OCI-LY1 (cell line): Measurements from ENCODE around the gene LMF1.

Experiments
- H2AFZ ChIP-seq: fragments of 200-600 bp; sonication (generic), shearing (Covaris generic); 2 replicates; pipeline ENCODE4 v1.6.0; 2014; ENCODE audit warnings: antibody characterized with exemption, mild to moderate bottlenecking, low read length
- H3F3A ChIP-seq: fragments of 200-600 bp; sonication (generic), shearing (Covaris generic); 2 replicates; pipeline ENCODE4 v1.6.0; 2014; ENCODE audit warnings: mild to moderate bottlenecking, antibody characterized with exemption, low read length, moderate library complexity; ENCODE audit not compliant: insufficient read depth
- H3K27ac ChIP-seq: fragments of 200-600 bp; sonication (generic); 2 replicates; pipeline ENCODE4 v1.5.1; 2014; ENCODE audit warnings: low read length, mixed run types, mild to moderate bottlenecking, low read depth; ENCODE audit not compliant: poor library complexity, severe bottlenecking
- H3K27me3 ChIP-seq: fragments of 200-600 bp; sonication (generic); 2 replicates; pipeline ENCODE4 v1.6.0; 2014; ENCODE audit warnings: antibody characterized with exemption, mild to moderate bottlenecking, low read length, moderate library complexity; ENCODE audit not compliant: insufficient read depth
- H3K36me3 ChIP-seq: fragments of 200-600 bp; sonication (generic); 2 replicates; pipeline ENCODE4 v1.6.1; 2014; ENCODE audit warnings: mild to moderate bottlenecking, antibody characterized with exemption, low read length, moderate library complexity, mixed read lengths; ENCODE audit not compliant: insufficient read depth
- H3K4me1 ChIP-seq: fragments of 200-600 bp; sonication (generic); 2 replicates; pipeline ENCODE4 v1.5.1; 2014; ENCODE audit warnings: mild to moderate bottlenecking, low read length, moderate library complexity; ENCODE audit not compliant: insufficient read depth, severe bottlenecking
- H3K4me2 ChIP-seq: fragments of 200-600 bp; sonication (generic), shearing (Covaris generic); 2 replicates; pipeline ENCODE4 v1.6.1; 2014; ENCODE audit warnings: low read length
- H3K4me3 ChIP-seq: fragments of 200-600 bp; sonication (generic); 2 replicates; pipeline ENCODE4 v1.5.1; 2014; ENCODE audit warnings: low read length, low read depth, mild to moderate bottlenecking, mixed read lengths; ENCODE audit not compliant: poor library complexity, severe bottlenecking
- H3K79me2 ChIP-seq: fragments of 200-600 bp; shearing (Covaris generic); 2 replicates; pipeline ENCODE4 v1.6.1; 2016; ENCODE audit warnings: mixed run types, low read length, mixed read lengths; ENCODE audit not compliant: insufficient read depth
- H3K9ac ChIP-seq: fragments of 200-600 bp; sonication (generic), shearing (Covaris generic); 2 replicates; pipeline ENCODE4 v1.6.1; 2014; ENCODE audit warnings: mild to moderate bottlenecking, low read length, mixed read lengths
- H3K9me2 ChIP-seq: fragments of 200-600 bp; sonication (generic), shearing (Covaris generic); 2 replicates; pipeline ENCODE4 v1.6.1; 2014; ENCODE audit warnings: low read depth, mild to moderate bottlenecking, low read length, mixed read lengths
- H3K9me3 ChIP-seq: fragments of 200-600 bp; shearing (Covaris generic); 2 replicates; pipeline ENCODE4 v1.6.1; 2014; ENCODE audit warnings: low read length, mixed read lengths
- H4K20me1 ChIP-seq: fragments of 200-600 bp; sonication (generic), shearing (Covaris generic); 2 replicates; pipeline ENCODE4 v1.6.0; 2016; ENCODE audit warnings: mild to moderate bottlenecking, low read length; ENCODE audit not compliant: insufficient read depth
- EZH2 ChIP-seq: fragments of 200-600 bp; sonication (generic), shearing (Covaris generic); IDR thresholded peaks from 2 replicates; pipeline ENCODE4 v1.8.0; 2017; ENCODE audit warnings: borderline replicate concordance, mixed run types, mild to moderate bottlenecking, antibody characterized with exemption, low read length, moderate library complexity, mixed read lengths
- TF ChIP-seq, protein P1 (sequence below): fragments of 200-600 bp; sonication (generic), shearing (Covaris generic); IDR thresholded peaks from 2 replicates; pipeline ENCODE4 v1.5.1; 2017; ENCODE audit warnings: mild to moderate bottlenecking, antibody characterized with exemption, low read length, moderate library complexity, mixed read lengths

The LMF1 gene

DNA sequence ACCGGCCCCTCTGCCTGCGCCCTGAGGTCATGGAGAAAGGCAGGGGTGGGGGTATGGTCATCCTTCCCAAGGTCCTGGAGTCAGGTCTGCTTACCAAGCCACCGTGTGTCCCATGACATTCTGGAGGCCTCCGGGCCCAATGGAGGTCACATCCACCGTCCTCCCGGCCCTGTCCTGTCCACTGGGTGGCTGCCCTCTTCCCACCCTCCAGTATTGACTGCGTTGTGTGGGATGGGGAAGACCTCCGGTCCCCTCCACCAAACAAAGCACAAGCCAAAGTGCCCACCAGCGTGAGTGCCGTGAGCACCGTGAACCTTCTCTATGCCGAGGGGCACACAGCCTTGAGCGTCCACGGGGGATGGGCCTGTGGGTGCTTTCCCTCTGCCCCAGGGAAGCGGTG lies 37.2 kb downstream of the LMF1 start:
- no peaks in the 10 kb centered on the region for H3K36me3 ChIP-seq
- no peak overlapping the region for H3K27ac ChIP-seq
- no peak for TF ChIP-seq EZH2
- TF ChIP-seq, protein P1, sequence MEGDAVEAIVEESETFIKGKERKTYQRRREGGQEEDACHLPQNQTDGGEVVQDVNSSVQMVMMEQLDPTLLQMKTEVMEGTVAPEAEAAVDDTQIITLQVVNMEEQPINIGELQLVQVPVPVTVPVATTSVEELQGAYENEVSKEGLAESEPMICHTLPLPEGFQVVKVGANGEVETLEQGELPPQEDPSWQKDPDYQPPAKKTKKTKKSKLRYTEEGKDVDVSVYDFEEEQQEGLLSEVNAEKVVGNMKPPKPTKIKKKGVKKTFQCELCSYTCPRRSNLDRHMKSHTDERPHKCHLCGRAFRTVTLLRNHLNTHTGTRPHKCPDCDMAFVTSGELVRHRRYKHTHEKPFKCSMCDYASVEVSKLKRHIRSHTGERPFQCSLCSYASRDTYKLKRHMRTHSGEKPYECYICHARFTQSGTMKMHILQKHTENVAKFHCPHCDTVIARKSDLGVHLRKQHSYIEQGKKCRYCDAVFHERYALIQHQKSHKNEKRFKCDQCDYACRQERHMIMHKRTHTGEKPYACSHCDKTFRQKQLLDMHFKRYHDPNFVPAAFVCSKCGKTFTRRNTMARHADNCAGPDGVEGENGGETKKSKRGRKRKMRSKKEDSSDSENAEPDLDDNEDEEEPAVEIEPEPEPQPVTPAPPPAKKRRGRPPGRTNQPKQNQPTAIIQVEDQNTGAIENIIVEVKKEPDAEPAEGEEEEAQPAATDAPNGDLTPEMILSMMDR, result no peak

GRCh38 chr16:932831-933330 lies 37.9 kb downstream of the LMF1 start:
- TF ChIP-seq, protein P1, result no peak
- TF ChIP-seq EZH2, result no peak
- no peaks in the 10 kb centered on the region for H4K20me1 ChIP-seq
- no peak overlapping the region for H3K27ac ChIP-seq
- H3K4me3 ChIP-seq, result no peak overlapping the region
- no peaks in the 10 kb centered on the region for H3F3A ChIP-seq
- H3K9ac ChIP-seq, result no peak overlapping the region
- no peaks in the 10 kb centered on the region for H3K9me3 ChIP-seq
- H3K4me1 ChIP-seq, result no peaks in the 10 kb centered on the region
- no peaks in the 10 kb centered on the region for H3K79me2 ChIP-seq
- H3K9me2 ChIP-seq, result no peaks in the 10 kb centered on the region
- no peaks in the 10 kb centered on the region for H3K27me3 ChIP-seq
- no peaks in the 10 kb centered on the region for H3K36me3 ChIP-seq
- H2AFZ ChIP-seq, result no peak overlapping the region
- no peak overlapping the region for H3K4me2 ChIP-seq

More for the DNA sequence above, 37.2 kb downstream of the LMF1 start:
- Histone ChIP-seq H3K9me3 (no peaks in the 10 kb centered on the region), H3K9ac (no peak overlapping the region), H3F3A (no peaks in the 10 kb centered on the region), H3K4me2 (no peak overlapping the region), H3K4me3 (no peak overlapping the region), H4K20me1 (no peaks in the 10 kb centered on the region), H3K9me2 (no peaks in the 10 kb centered on the region), H3K79me2 (no peaks in the 10 kb centered on the region), H2AFZ (no peak overlapping the region), H3K27me3 (no peaks in the 10 kb centered on the region), H3K4me1 (no peaks in the 10 kb centered on the region)

DNA sequence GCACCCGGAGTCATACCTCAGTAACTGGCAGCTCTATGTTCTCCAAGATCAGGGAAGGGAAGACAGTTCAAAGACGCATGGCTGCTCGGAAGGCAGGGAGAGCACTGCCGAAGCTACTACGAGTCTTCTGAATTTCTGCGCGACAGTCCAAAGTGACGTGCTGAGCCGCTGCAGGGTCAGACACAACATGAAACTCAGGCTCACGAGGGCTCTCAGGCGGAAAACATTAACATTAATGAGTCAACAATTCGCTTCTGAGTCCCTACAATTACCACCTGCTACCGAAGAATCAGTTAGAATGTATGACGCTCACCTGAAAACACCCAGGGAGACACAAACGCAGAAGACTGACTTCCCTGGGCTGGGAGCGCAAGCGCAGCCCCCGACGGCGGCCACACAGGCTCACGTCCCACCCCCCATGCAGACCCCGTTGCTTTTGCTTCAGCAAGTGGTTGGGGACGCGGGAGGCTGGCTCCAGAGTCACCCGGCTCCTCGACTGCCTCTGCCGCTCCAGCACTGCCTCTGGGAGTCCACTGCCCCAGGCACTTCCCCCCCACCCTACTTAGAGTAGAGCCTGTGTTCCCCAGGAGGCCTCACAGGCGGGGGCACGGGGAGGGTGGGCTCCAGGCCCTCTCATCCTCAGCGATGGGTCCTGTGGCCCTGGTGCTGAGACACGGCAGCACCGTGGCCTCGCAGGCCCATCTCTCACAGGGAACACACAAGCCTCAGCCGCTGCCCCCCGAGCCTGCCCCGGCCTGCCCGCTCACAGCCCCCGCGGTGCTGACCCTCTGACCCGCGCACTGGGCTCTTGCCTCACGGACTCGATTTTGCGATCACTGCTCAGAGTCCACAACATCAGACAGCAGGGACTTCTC lies 38.9 kb downstream of the LMF1 start:
- H3K27me3 ChIP-seq, result no peaks in the 10 kb centered on the region
- no peak for TF ChIP-seq EZH2
- TF ChIP-seq, protein P1, result no peak

More for the DNA sequence above, 38.9 kb downstream of the LMF1 start:
- no peaks in the 10 kb centered on the region for H4K20me1 ChIP-seq
- H3K4me3 ChIP-seq, result no peak overlapping the region
- no peaks in the 10 kb centered on the region for H3K4me1 ChIP-seq
- no peaks in the 10 kb centered on the region for H3K36me3 ChIP-seq
- no peak overlapping the region for H2AFZ ChIP-seq
- H3K27ac ChIP-seq, result no peak overlapping the region
- no peaks in the 10 kb centered on the region for H3F3A ChIP-seq
- H3K4me2 ChIP-seq, result no peak overlapping the region
- H3K79me2 ChIP-seq, result no peaks in the 10 kb centered on the region
- no peaks in the 10 kb centered on the region for H3K9me3 ChIP-seq
- H3K9ac ChIP-seq, result no peak overlapping the region
- H3K9me2 ChIP-seq, result no peaks in the 10 kb centered on the region
